Parietal lobe (tissue), 1 donor: ENCODE measurements around the gene ZBED1. TPM values are rescaled to one million over a fixed set of nuclear protein-coding genes. Genes with fewer than 3 reads are reported as not detected.

ENCODE experiments used
- total RNA-seq: library from RNA; depleted of rRNA; stranded (reverse); fragments of >200 nt; gene quantifications from one replicate; pipeline ENCODE4 v1.2.3, GENCODE V29; 2014

ZBED1 gene
- total RNA-seq, result 41.9 TPM

GRCh38 chrX:2500803-2501558, at the start of gene ZBED1, which contains the start of gene DHRSX:
TSS of gene ZBED1 (minus strand) at chrX:2500976. CDS start at chrX:2490719, 10,257 bp downstream.
TSS of gene DHRSX (minus strand) at chrX:2500976. CDS start at chrX:2500925, 51 bp downstream.

Other genes starting within 250 kb of the ZBED1 start
- gene DHRSX, start within 50 bp of the ZBED1 start, total RNA-seq, result 47.0 TPM
- 20.0 TPM for gene CD99, start 190.3 kb upstream of the ZBED1 start, total RNA-seq